ENCODE measurements around the gene SH3RF1. TPM values are rescaled to one million over a fixed set of nuclear protein-coding genes. Genes with fewer than 3 reads are reported as not detected.

SH3RF1 gene
- total RNA-seq, 2 experiments from 2014 or later = 0.19 to 0.24 TPM

- H3K9me3 Mint-ChIP-seq = no peaks in the 10 kb centered on the region
- no peaks in the 10 kb centered on the region for H3K4me1 Mint-ChIP-seq (ENCODE audit: low read depth)
- DNase-seq = no peak
- H3K4me3 Mint-ChIP-seq = no peak overlapping the region
- H3K27me3 Mint-ChIP-seq = peaks cover 1% of the 10 kb centered on the region
- H3K27ac Mint-ChIP-seq = no peak overlapping the region
- intact Hi-C loops (cut with micrococcal nuclease) = no loop called here
- POLR2A ChIA-PET = no interaction called here
- no peaks in the 10 kb centered on the region for H3K36me3 Mint-ChIP-seq
- CTCF ChIA-PET = no interaction called here
Observed at GRCh38 chr4:169059306-169060211, 211.2 kb downstream of the SH3RF1 start.

GRCh38 chr4:169058312-169058711 lies 212.4 kb downstream of the SH3RF1 start:
- intact Hi-C loops (cut with micrococcal nuclease) = no loop called here
- no peak for DNase-seq
- POLR2A ChIA-PET = no interaction called here
- Mint-ChIP-seq H3K36me3 (no peaks in the 10 kb centered on the region), H3K9me3 (no peaks in the 10 kb centered on the region), H3K27me3 (peaks cover 1% of the 10 kb centered on the region), H3K27ac (no peak overlapping the region), H3K4me3 (no peak overlapping the region), H3K4me1 (ENCODE audit: low read depth) (no peaks in the 10 kb centered on the region)
- CTCF ChIA-PET = no interaction called here

- POLR2A ChIA-PET = no interaction called here
- H3K27me3 Mint-ChIP-seq = peaks cover 1% of the 10 kb centered on the region
- H3K9me3 Mint-ChIP-seq = no peaks in the 10 kb centered on the region
- H3K4me1 Mint-ChIP-seq (ENCODE audit: low read depth) = no peaks in the 10 kb centered on the region
- intact Hi-C loops (cut with micrococcal nuclease) = no loop called here
- no peak for DNase-seq
- H3K4me3 Mint-ChIP-seq = no peak overlapping the region
- no peak overlapping the region for H3K27ac Mint-ChIP-seq
- no peaks in the 10 kb centered on the region for H3K36me3 Mint-ChIP-seq
- CTCF ChIA-PET = no interaction called here
Observed at GRCh38 chr4:169054879-169055278, 215.9 kb downstream of the SH3RF1 start.

GRCh38 chr4:169052594-169052945 lies 218.2 kb downstream of the SH3RF1 start:
- CTCF ChIA-PET = interaction anchor here (1.1 kb wide), 1 partner anchor 43 kb away, joined by 3 read pairs; no protein-coding TSS in a partner anchor
- H3K4me1 Mint-ChIP-seq (ENCODE audit: low read depth) = no peaks in the 10 kb centered on the region
- no peaks in the 10 kb centered on the region for H3K36me3 Mint-ChIP-seq
- no peak overlapping the region for H3K27ac Mint-ChIP-seq
- no peak overlapping the region for H3K4me3 Mint-ChIP-seq
- intact Hi-C loops (cut with micrococcal nuclease) = no loop called here
- H3K27me3 Mint-ChIP-seq = peaks cover 1% of the 10 kb centered on the region
- POLR2A ChIA-PET = no interaction called here
- no peaks in the 10 kb centered on the region for H3K9me3 Mint-ChIP-seq
- no peak for DNase-seq

- intact Hi-C loops (cut with micrococcal nuclease) = no loop called here
- no peaks in the 10 kb centered on the region for H3K4me1 Mint-ChIP-seq (ENCODE audit: low read depth)
- ChIA-PET POLR2A (no interaction called here), CTCF (interaction anchor here (1.1 kb wide), 1 partner anchor 42 kb away, joined by 3 read pairs; no protein-coding TSS in a partner anchor)
- H3K9me3 Mint-ChIP-seq = no peaks in the 10 kb centered on the region
- H3K27me3 Mint-ChIP-seq = peaks cover 1% of the 10 kb centered on the region
- H3K27ac Mint-ChIP-seq = no peak overlapping the region
- no peak for DNase-seq
- H3K4me3 Mint-ChIP-seq = no peak overlapping the region
- H3K36me3 Mint-ChIP-seq = no peaks in the 10 kb centered on the region
Observed at GRCh38 chr4:169051761-169052593, 218.8 kb downstream of the SH3RF1 start.

GRCh38 chr4:169050881-169051760 lies 219.6 kb downstream of the SH3RF1 start:
- intact Hi-C loops (cut with micrococcal nuclease) = no loop called here
- CTCF ChIA-PET = no interaction called here
- H3K27ac Mint-ChIP-seq = no peak overlapping the region

GRCh38 chr4:169050284-169050683 lies 220.5 kb downstream of the SH3RF1 start:
- Mint-ChIP-seq H3K4me3 (no peak overlapping the region), H3K27ac (no peak overlapping the region), H3K9me3 (no peaks in the 10 kb centered on the region), H3K36me3 (no peaks in the 10 kb centered on the region), H3K27me3 (peaks cover 2% of the 10 kb centered on the region), H3K4me1 (ENCODE audit: low read depth) (no peaks in the 10 kb centered on the region)
- intact Hi-C loops (cut with micrococcal nuclease) = no loop called here
- ChIA-PET POLR2A (no interaction called here), CTCF (no interaction called here)
- DNase-seq = no peak

More at GRCh38 chr4:169050881-169051760, 219.6 kb downstream of the SH3RF1 start:
- peaks cover 4% of the 10 kb centered on the region for H3K27me3 Mint-ChIP-seq
- H3K36me3 Mint-ChIP-seq = no peaks in the 10 kb centered on the region
- no peaks in the 10 kb centered on the region for H3K9me3 Mint-ChIP-seq
- POLR2A ChIA-PET = no interaction called here
- no peaks in the 10 kb centered on the region for H3K4me1 Mint-ChIP-seq (ENCODE audit: low read depth)
- H3K4me3 Mint-ChIP-seq = no peak overlapping the region
- DNase-seq = no peak

- H3K4me1 Mint-ChIP-seq (ENCODE audit: low read depth) = no peaks in the 10 kb centered on the region
- ChIA-PET CTCF (no interaction called here), POLR2A (no interaction called here)
- H3K27me3 Mint-ChIP-seq = peaks cover 2% of the 10 kb centered on the region
- intact Hi-C loops (cut with micrococcal nuclease) = no loop called here
- H3K36me3 Mint-ChIP-seq = no peaks in the 10 kb centered on the region
- DNase-seq = no peak
- H3K4me3 Mint-ChIP-seq = no peak overlapping the region
- no peaks in the 10 kb centered on the region for H3K9me3 Mint-ChIP-seq
- no peak overlapping the region for H3K27ac Mint-ChIP-seq
Observed at GRCh38 chr4:169048868-169049414, 221.8 kb downstream of the SH3RF1 start.

- no peak for DNase-seq
- Mint-ChIP-seq H3K27ac (no peak overlapping the region), H3K27me3 (peaks cover 2% of the 10 kb centered on the region), H3K4me1 (ENCODE audit: low read depth) (no peaks in the 10 kb centered on the region), H3K4me3 (no peak overlapping the region), H3K36me3 (no peaks in the 10 kb centered on the region), H3K9me3 (no peaks in the 10 kb centered on the region)
- ChIA-PET CTCF (no interaction called here), POLR2A (interaction anchor here (0.9 kb wide), 1 partner anchor 17 kb away, joined by 3 read pairs; no protein-coding TSS in a partner anchor)
- intact Hi-C loops (cut with micrococcal nuclease) = no loop called here
Observed at GRCh38 chr4:169047956-169048355, 222.8 kb downstream of the SH3RF1 start.

GRCh38 chr4:169045862-169046584 lies 224.7 kb downstream of the SH3RF1 start:
- intact Hi-C loops (cut with micrococcal nuclease) = no loop called here
- peaks cover 5% of the 10 kb centered on the region for H3K27me3 Mint-ChIP-seq
- no peak overlapping the region for H3K4me3 Mint-ChIP-seq
- H3K9me3 Mint-ChIP-seq = no peaks in the 10 kb centered on the region
- DNase-seq = no peak
- ChIA-PET POLR2A (no interaction called here), CTCF (no interaction called here)
- no peak overlapping the region for H3K27ac Mint-ChIP-seq
- no peaks in the 10 kb centered on the region for H3K4me1 Mint-ChIP-seq (ENCODE audit: low read depth)
- no peaks in the 10 kb centered on the region for H3K36me3 Mint-ChIP-seq

GRCh38 chr4:169044714-169045447 lies 225.9 kb downstream of the SH3RF1 start:
- Mint-ChIP-seq H3K4me3 (no peak overlapping the region), H3K9me3 (no peaks in the 10 kb centered on the region), H3K36me3 (no peaks in the 10 kb centered on the region), H3K27me3 (peaks cover 5% of the 10 kb centered on the region), H3K27ac (no peak overlapping the region), H3K4me1 (ENCODE audit: low read depth) (no peaks in the 10 kb centered on the region)
- DNase-seq = no peak
- intact Hi-C loops (cut with micrococcal nuclease) = no loop called here
- POLR2A ChIA-PET = no interaction called here
- CTCF ChIA-PET = no interaction called here

Data from activated CD4-positive, alpha-beta memory T cell treated with anti-CD3 and anti-CD28 coated beads for 36 hours (primary cell).